ENCODE data around the gene TSHB.

DNA sequence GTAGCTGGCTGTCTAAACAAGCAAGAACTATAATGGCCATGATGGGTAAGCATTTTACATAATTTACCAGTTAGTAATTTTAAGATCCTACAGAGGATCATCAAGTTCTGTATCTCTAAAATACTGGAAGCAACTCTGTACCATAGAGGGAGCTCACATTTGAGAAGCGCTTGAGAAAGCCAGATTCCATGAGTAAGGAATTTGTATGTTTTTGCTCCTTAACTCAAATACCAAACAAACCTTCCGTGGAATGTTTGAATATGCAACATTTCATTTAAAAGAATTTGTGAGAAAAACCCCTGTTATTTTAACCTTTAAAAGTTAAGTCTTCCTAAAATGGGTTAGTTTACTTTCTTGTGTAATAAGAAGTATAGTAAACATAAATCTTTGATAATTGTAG is 2.0 kb downstream of the TSHB start:
- TF ChIP-seq CTCF (IDR thresholded peaks at IDR 0.05) = no peak
- TF ChIP-seq EP300 (IDR thresholded peaks at IDR 0.05) = no peak
